IMR-90 (cell line): ENCODE measurements around the gene TBC1D4. TPM values are rescaled to one million over a fixed set of nuclear protein-coding genes. Genes with fewer than 3 reads are reported as not detected.

Experiments
- ATAC-seq: fragments of 200-7000 bp; cut with Tn5 transposase; 2 replicates; pipeline ENCODE4 v1.9.1; 2020; ENCODE audit warnings: low read depth, mild to moderate bottlenecking, moderate library complexity
- BruUV-seq: library from RNA; stranded (reverse); fragments of 400-500 nt; replicated peaks from 2 replicates; lab custom pipeline; 2021; lab: Mats Ljungman, UMichigan
- CTCF ChIA-PET: fragments of 300-600 bp; formaldehyde crosslinking; extraction: SDS; loops from one replicate; lab custom pipeline; 2021; ENCODE audit warnings: antibody characterized with exemption; lab: Yijun Ruan, JAX
- POLR2A ChIA-PET: fragments of 300-600 bp; sonication (Branson Sonifier 250); formaldehyde crosslinking; loops from one replicate; lab custom pipeline; 2022; ENCODE audit warnings: antibody characterized with exemption; ENCODE audit not compliant: unreplicated experiment; lab: Charles Lee
- DNase-seq: peaks from one replicate; pipeline ENCODE4 v3.0.0; 2013
- H2AFZ ChIP-seq: replicated peaks from 2 replicates; pipeline ENCODE3; 2013; ENCODE audit warnings: low read length, mild to moderate bottlenecking; ENCODE audit not compliant: poor library complexity
- H2AK5ac ChIP-seq: 2 replicates; pipeline ENCODE4 v1.6.1; 2013; ENCODE audit warnings: low read depth, low read length, inconsistent platforms
- H2AK9ac ChIP-seq: replicated peaks from 2 replicates; pipeline ENCODE3; 2013; ENCODE audit warnings: mild to moderate bottlenecking, low read depth, low read length, moderate library complexity; ENCODE audit not compliant: poor library complexity
- H2BK120ac ChIP-seq: 2 replicates; pipeline ENCODE4 v1.6.1; 2013; ENCODE audit warnings: low read depth, low read length, inconsistent platforms
- H2BK15ac ChIP-seq: 3 replicates; pipeline ENCODE4 v1.6.1; 2013; ENCODE audit warnings: low read depth, low read length, inconsistent platforms
- H2BK20ac ChIP-seq: 2 replicates; pipeline ENCODE4 v1.6.1; 2013; ENCODE audit warnings: low read depth, mild to moderate bottlenecking, inconsistent platforms, low read length, moderate library complexity
- H2BK5ac ChIP-seq: 2 replicates; pipeline ENCODE4 v1.6.1; 2013; ENCODE audit warnings: mild to moderate bottlenecking, low read depth, low read length, inconsistent platforms; ENCODE audit not compliant: poor library complexity, severe bottlenecking
- H3K14ac ChIP-seq: replicated peaks from 2 replicates; pipeline ENCODE4 v1.6.1; 2013; ENCODE audit warnings: low read depth, low read length, inconsistent platforms
- H3K18ac ChIP-seq: 2 replicates; pipeline ENCODE4 v1.6.1; 2013; ENCODE audit warnings: low read depth, low read length, control low read depth
- H3K23ac ChIP-seq: 2 replicates; pipeline ENCODE4 v1.6.1; 2013; ENCODE audit warnings: low read depth, low read length, inconsistent platforms
- H3K27ac ChIP-seq: 2 replicates; pipeline ENCODE4 v1.5.1; 2013; ENCODE audit warnings: mild to moderate bottlenecking, control low read depth, low read length; ENCODE audit not compliant: insufficient read depth
- H3K27me3 ChIP-seq: 2 replicates; pipeline ENCODE4 v1.6.1; 2013; ENCODE audit warnings: low read length; ENCODE audit not compliant: control insufficient read depth, insufficient read depth
- H3K36me3 ChIP-seq: 2 replicates; pipeline ENCODE4 v1.6.1; 2013; ENCODE audit warnings: low read length, mixed read lengths; ENCODE audit not compliant: control insufficient read depth, insufficient read depth
- H3K4ac ChIP-seq: 2 replicates; pipeline ENCODE4 v1.6.1; 2013; ENCODE audit warnings: low read depth, low read length, inconsistent platforms
- H3K4me1 ChIP-seq: 2 replicates; pipeline ENCODE4 v1.6.1; 2013; ENCODE audit warnings: low read length, mixed read lengths; ENCODE audit not compliant: control insufficient read depth, insufficient read depth
- H3K4me2 ChIP-seq: 2 replicates; pipeline ENCODE4 v1.6.1; 2013; ENCODE audit warnings: low read depth, mild to moderate bottlenecking, control low read depth, low read length, moderate library complexity
- H3K4me3 ChIP-seq: 2 replicates; pipeline ENCODE4 v1.5.1; 2013; ENCODE audit warnings: low read depth, mild to moderate bottlenecking, control low read depth, low read length, moderate library complexity; ENCODE audit not compliant: insufficient read depth
- H3K56ac ChIP-seq: 2 replicates; pipeline ENCODE4 v1.6.1; 2013; ENCODE audit warnings: low read length, inconsistent platforms; ENCODE audit not compliant: insufficient read depth; ENCODE audit errors: extremely low read depth
- H3K79me1 ChIP-seq, 2 experiments: 2 replicates each; pipeline ENCODE4 v1.6.1; 2013; ENCODE audit warnings: low read length in 2 of 2, inconsistent platforms in 1 of 2, low read depth in 1 of 2
- H3K9ac ChIP-seq: 2 replicates; pipeline ENCODE4 v1.6.1; 2013; ENCODE audit warnings: low read depth, low read length, control low read depth
- H3K9me1 ChIP-seq: 2 replicates; pipeline ENCODE4 v1.6.1; 2013; ENCODE audit warnings: low read length, inconsistent platforms; ENCODE audit not compliant: insufficient read depth
- H3K9me3 ChIP-seq: 2 replicates; pipeline ENCODE4 v1.6.1; 2013; ENCODE audit warnings: low read length; ENCODE audit not compliant: control insufficient read depth, insufficient read depth
- H4K20me1 ChIP-seq: 2 replicates; pipeline ENCODE4 v1.6.1; 2013; ENCODE audit warnings: low read length, inconsistent platforms; ENCODE audit not compliant: insufficient read depth
- H4K5ac ChIP-seq: 2 replicates; pipeline ENCODE4 v1.6.1; 2013; ENCODE audit warnings: mild to moderate bottlenecking, low read depth, low read length, control low read depth
- H4K8ac ChIP-seq, 2 experiments: 2 replicates each; pipeline ENCODE4 v1.6.1; 2013; ENCODE audit warnings: low read depth in 2 of 2, low read length in 2 of 2, control low read depth in 1 of 2, inconsistent platforms in 1 of 2
- H4K91ac ChIP-seq: 2 replicates; pipeline ENCODE4 v1.6.1; 2013; ENCODE audit warnings: low read depth, low read length, inconsistent platforms; ENCODE audit not compliant: insufficient read depth
- BHLHE40 ChIP-seq: fragments of 150-350 bp; IDR thresholded peaks from 2 replicates; pipeline ENCODE4 v1.6.1; 2016; ENCODE audit warnings: mild to moderate bottlenecking, low read depth, low read length
- CEBPB ChIP-seq: IDR thresholded peaks from 2 replicates; pipeline ENCODE4 v1.6.1; 2012; ENCODE audit warnings: low read depth, low read length, improper control_type of control experiment
- CHD1 ChIP-seq: IDR thresholded peaks from 2 replicates; pipeline ENCODE4 v1.6.1; 2012; ENCODE audit warnings: low read depth, low read length, improper control_type of control experiment
- FOS ChIP-seq: fragments of 150-350 bp; IDR thresholded peaks from 2 replicates; pipeline ENCODE4 v1.6.1; 2016; ENCODE audit warnings: low read depth, low read length
- MAFK ChIP-seq: IDR thresholded peaks from 2 replicates; pipeline ENCODE4 v1.6.1; 2012; ENCODE audit warnings: low read depth, low read length, improper control_type of control experiment
- MAZ ChIP-seq: IDR thresholded peaks from 2 replicates; pipeline ENCODE4 v1.6.1; 2012; ENCODE audit warnings: low read depth, mild to moderate bottlenecking, low read length, improper control_type of control experiment, moderate library complexity, borderline replicate concordance
- MXI1 ChIP-seq: IDR thresholded peaks from 2 replicates; pipeline ENCODE4 v1.6.1; 2012; ENCODE audit warnings: low read depth, mild to moderate bottlenecking, low read length, moderate library complexity, borderline replicate concordance
- NFE2L2 ChIP-seq: fragments of 150-350 bp; IDR thresholded peaks from 2 replicates; pipeline ENCODE4 v1.6.1; 2016; ENCODE audit warnings: low read depth, mild to moderate bottlenecking, low read length
- POLR2A ChIP-seq: IDR thresholded peaks from 2 replicates; pipeline ENCODE4 v1.6.1; 2012; ENCODE audit warnings: mild to moderate bottlenecking, low read depth, low read length
- RAD21 ChIP-seq: IDR thresholded peaks from 2 replicates; pipeline ENCODE4 v1.6.1; 2012; ENCODE audit warnings: low read length, improper control_type of control experiment
- RCOR1 ChIP-seq: IDR thresholded peaks from 2 replicates; pipeline ENCODE4 v1.6.1; 2012; ENCODE audit warnings: mild to moderate bottlenecking, low read length, improper control_type of control experiment; ENCODE audit not compliant: insufficient replicate concordance
- RFX5 ChIP-seq: IDR thresholded peaks from 2 replicates; pipeline ENCODE4 v1.8.0; 2012; ENCODE audit warnings: low read depth, mild to moderate bottlenecking, low read length, moderate library complexity
- SMC3 ChIP-seq: fragments of 150-350 bp; IDR thresholded peaks from 2 replicates; pipeline ENCODE4 v1.6.1; 2016; ENCODE audit warnings: low read depth, mild to moderate bottlenecking, antibody characterized with exemption, low read length, moderate library complexity
- WGBS, 2 experiments: methylation state at CpG; one replicate each; pipeline versions ENCODE4 v1.1.5 to v1.1.7; 2013; ENCODE audit warnings: missing lambda C conversion rate in 2 of 2; ENCODE audit not compliant: insufficient read length in 1 of 2; ENCODE audit errors: extremely low coverage in 2 of 2; 5-methylcytosine and 5-hydroxymethylcytosine counted together
- dilution Hi-C: fragments of 300-500 bp; cut with HindIII; formaldehyde crosslinking; loops from one replicate; pipeline ENCODE4 v1.14.3; 2018; ENCODE audit warnings: low sequenced_read_pairs; ENCODE audit not compliant: unreplicated experiment
- in situ Hi-C: fragments of 300-500 bp; cut with MboI; formaldehyde crosslinking; loops from 3 replicates; pipeline ENCODE4 v1.14.3; 2019; ENCODE audit warnings: low sequenced_read_pairs, inconsistent platforms, mixed read lengths
- intact Hi-C: fragments of 100-400 bp; cut with micrococcal nuclease; formaldehyde crosslinking; loops from 2 replicates; pipeline ENCODE4 v1.10.0; 2022
- polyA plus RNA-seq, 3 experiments: library from polyadenylated mRNA; depleted of rRNA; stranded (reverse); fragments of >200 nt; gene quantifications; 2 replicates each; pipeline ENCODE4 v1.2.3, GENCODE V29; 2012; ENCODE audit warnings: low replicate concordance in 1 of 3
- total RNA-seq: library from RNA; depleted of rRNA; stranded (reverse); fragments of >200 nt; gene quantifications from 2 replicates; pipeline ENCODE4 v1.2.3, GENCODE V29; 2012
- TF ChIP-seq, protein P1 (sequence below): fragments of 150-350 bp; IDR thresholded peaks from 2 replicates; pipeline ENCODE4 v1.6.1; 2017; ENCODE audit warnings: mild to moderate bottlenecking, antibody characterized with exemption, low read length, low read depth
- TF ChIP-seq, protein P2 (sequence below): fragments of 150-350 bp; IDR thresholded peaks from 2 replicates; pipeline ENCODE4 v1.6.1; 2016; ENCODE audit warnings: low read depth, mild to moderate bottlenecking, low read length, moderate library complexity, borderline replicate concordance
- TF ChIP-seq, protein P3 (sequence below): conservative IDR thresholded peaks from 2 replicates; pipeline ENCODE4 v1.5.1; 2012; ENCODE audit warnings: mild to moderate bottlenecking, low read depth, low read length, improper control_type of control experiment

The TBC1D4 gene
- total and polyA plus RNA-seq, 2 of the 4 experiments (the other 2 are of a cell fraction): 7.5 to 22.8 TPM

DNA sequence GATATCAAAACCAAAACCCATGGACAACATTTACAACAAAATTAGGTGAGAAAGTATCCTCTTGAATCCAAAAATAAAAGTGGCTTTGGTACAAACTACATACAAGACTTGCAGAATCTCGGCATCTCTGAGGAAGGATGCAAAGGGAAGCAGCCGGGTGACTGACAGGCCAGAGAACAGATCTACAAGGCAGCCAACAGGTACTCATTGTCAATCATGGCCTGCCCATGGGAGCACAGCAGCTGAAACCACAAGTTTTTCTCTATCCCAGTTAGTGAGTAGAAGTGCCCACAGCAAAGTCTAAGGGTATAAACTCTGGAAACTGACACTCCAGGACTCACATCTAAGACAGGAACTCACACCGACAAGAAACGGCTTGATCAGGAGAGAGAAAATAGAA lies 74.5 kb downstream of the TBC1D4 start:
- Histone ChIP-seq H3K9me1 (no peaks in the 10 kb centered on the region), H4K20me1 (no peaks in the 10 kb centered on the region), H2BK20ac (no peak overlapping the region), H3K56ac (no peak overlapping the region), H3K79me1 (peaks cover 3 to 7% of the 10 kb centered on the region in 2 experiments; a peak in 2 of 4 replicates), H3K27ac (no peak overlapping the region), H3K4me3 (no peak overlapping the region), H2BK5ac (no peak overlapping the region), H3K18ac (no peak overlapping the region), H3K9ac (no peak overlapping the region), H3K27me3 (no peaks in the 10 kb centered on the region), H3K36me3 (no peaks in the 10 kb centered on the region), H3K9me3 (no peaks in the 10 kb centered on the region), H4K91ac (no peak overlapping the region), H2AFZ (no peak overlapping the region), H3K4me1 (peaks cover 5% of the 10 kb centered on the region), H2BK120ac (no peak overlapping the region), H2AK9ac (no peak overlapping the region), H3K23ac (no peak overlapping the region), H2AK5ac (no peak overlapping the region), H3K4ac (no peak overlapping the region), H2BK15ac (no peak overlapping the region), H4K5ac (no peak overlapping the region), H3K14ac (no peak overlapping the region), H3K4me2 (no peak overlapping the region), H4K8ac (no peak overlapping the region)
- intact Hi-C loops (no loop called here), in situ Hi-C loops (no loop called here), dilution Hi-C loops (no loop called here)
- ChIA-PET POLR2A (no interaction called here), CTCF (no interaction called here)
- no peak for ATAC-seq
- DNase-seq: no peak
- no TSS peak for BruUV-seq
- no CpG with 5 or more reads among the region's 4 CpGs for WGBS, 2 experiments
- TF ChIP-seq MXI1 (no peak), MAFK (no peak), RFX5 (no peak), CEBPB (no peak), CHD1 (no peak), MAZ (no peak), NFE2L2 (no peak), RAD21 (no peak), BHLHE40 (no peak), FOS (no peak), POLR2A (no peak), RCOR1 (no peak), SMC3 (no peak)
- TF ChIP-seq, protein P1, sequence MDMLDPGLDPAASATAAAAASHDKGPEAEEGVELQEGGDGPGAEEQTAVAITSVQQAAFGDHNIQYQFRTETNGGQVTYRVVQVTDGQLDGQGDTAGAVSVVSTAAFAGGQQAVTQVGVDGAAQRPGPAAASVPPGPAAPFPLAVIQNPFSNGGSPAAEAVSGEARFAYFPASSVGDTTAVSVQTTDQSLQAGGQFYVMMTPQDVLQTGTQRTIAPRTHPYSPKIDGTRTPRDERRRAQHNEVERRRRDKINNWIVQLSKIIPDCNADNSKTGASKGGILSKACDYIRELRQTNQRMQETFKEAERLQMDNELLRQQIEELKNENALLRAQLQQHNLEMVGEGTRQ: no peak
- TF ChIP-seq, protein P2, sequence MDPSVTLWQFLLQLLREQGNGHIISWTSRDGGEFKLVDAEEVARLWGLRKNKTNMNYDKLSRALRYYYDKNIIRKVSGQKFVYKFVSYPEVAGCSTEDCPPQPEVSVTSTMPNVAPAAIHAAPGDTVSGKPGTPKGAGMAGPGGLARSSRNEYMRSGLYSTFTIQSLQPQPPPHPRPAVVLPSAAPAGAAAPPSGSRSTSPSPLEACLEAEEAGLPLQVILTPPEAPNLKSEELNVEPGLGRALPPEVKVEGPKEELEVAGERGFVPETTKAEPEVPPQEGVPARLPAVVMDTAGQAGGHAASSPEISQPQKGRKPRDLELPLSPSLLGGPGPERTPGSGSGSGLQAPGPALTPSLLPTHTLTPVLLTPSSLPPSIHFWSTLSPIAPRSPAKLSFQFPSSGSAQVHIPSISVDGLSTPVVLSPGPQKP: no peak
- TF ChIP-seq, protein P3, sequence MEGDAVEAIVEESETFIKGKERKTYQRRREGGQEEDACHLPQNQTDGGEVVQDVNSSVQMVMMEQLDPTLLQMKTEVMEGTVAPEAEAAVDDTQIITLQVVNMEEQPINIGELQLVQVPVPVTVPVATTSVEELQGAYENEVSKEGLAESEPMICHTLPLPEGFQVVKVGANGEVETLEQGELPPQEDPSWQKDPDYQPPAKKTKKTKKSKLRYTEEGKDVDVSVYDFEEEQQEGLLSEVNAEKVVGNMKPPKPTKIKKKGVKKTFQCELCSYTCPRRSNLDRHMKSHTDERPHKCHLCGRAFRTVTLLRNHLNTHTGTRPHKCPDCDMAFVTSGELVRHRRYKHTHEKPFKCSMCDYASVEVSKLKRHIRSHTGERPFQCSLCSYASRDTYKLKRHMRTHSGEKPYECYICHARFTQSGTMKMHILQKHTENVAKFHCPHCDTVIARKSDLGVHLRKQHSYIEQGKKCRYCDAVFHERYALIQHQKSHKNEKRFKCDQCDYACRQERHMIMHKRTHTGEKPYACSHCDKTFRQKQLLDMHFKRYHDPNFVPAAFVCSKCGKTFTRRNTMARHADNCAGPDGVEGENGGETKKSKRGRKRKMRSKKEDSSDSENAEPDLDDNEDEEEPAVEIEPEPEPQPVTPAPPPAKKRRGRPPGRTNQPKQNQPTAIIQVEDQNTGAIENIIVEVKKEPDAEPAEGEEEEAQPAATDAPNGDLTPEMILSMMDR: no peak
